ENCODE results near the gene KLHL29.

- TF ChIP-seq CTCF (IDR thresholded peaks at IDR 0.05) (no peak), POLR2A (IDR thresholded peaks at IDR 0.05) (no peak)
Measured at GRCh38 chr2:23388756-23389514, 4.0 kb downstream of the KLHL29 start.

All from ovary (tissue), 3 donors.